ENCODE results near the gene TMEM121B.

DNA sequence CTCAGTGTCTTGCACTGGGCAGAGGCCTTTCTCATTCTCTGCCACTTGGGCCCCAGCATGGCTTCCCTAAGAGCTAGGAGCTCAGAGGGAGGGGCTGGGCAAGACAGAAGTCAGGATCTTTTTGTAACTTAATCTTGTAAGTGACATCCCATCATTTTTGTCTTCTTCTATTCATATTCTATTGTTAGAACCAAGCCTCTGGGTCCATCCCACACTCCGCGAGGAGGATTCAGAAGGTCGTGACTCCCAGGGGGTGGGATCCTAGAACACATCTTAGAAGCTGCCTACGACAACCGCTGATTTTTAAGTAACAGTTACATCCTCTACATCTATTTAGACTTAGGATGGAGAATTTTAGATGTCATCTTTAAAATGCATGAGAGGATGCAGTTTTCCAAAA lies 37.9 kb downstream of the TMEM121B start:
- TF ChIP-seq, protein P1, sequence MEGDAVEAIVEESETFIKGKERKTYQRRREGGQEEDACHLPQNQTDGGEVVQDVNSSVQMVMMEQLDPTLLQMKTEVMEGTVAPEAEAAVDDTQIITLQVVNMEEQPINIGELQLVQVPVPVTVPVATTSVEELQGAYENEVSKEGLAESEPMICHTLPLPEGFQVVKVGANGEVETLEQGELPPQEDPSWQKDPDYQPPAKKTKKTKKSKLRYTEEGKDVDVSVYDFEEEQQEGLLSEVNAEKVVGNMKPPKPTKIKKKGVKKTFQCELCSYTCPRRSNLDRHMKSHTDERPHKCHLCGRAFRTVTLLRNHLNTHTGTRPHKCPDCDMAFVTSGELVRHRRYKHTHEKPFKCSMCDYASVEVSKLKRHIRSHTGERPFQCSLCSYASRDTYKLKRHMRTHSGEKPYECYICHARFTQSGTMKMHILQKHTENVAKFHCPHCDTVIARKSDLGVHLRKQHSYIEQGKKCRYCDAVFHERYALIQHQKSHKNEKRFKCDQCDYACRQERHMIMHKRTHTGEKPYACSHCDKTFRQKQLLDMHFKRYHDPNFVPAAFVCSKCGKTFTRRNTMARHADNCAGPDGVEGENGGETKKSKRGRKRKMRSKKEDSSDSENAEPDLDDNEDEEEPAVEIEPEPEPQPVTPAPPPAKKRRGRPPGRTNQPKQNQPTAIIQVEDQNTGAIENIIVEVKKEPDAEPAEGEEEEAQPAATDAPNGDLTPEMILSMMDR (IDR thresholded peaks at IDR 0.05; ENCODE audit: insufficient read depth, low read depth, low read length) = no peak
- TF ChIP-seq EZH2 (IDR thresholded peaks at IDR 0.05; ENCODE audit: insufficient read depth, low read length) = no peak
